Left hindlimb (tissue), 1 donor: ENCODE results near the gene OLFML2A.

ENCODE experiments used
- DNase-seq: peaks from one replicate; pipeline ENCODE4 v3.0.0-alpha.2; 2018

OLFML2A gene

DNA sequence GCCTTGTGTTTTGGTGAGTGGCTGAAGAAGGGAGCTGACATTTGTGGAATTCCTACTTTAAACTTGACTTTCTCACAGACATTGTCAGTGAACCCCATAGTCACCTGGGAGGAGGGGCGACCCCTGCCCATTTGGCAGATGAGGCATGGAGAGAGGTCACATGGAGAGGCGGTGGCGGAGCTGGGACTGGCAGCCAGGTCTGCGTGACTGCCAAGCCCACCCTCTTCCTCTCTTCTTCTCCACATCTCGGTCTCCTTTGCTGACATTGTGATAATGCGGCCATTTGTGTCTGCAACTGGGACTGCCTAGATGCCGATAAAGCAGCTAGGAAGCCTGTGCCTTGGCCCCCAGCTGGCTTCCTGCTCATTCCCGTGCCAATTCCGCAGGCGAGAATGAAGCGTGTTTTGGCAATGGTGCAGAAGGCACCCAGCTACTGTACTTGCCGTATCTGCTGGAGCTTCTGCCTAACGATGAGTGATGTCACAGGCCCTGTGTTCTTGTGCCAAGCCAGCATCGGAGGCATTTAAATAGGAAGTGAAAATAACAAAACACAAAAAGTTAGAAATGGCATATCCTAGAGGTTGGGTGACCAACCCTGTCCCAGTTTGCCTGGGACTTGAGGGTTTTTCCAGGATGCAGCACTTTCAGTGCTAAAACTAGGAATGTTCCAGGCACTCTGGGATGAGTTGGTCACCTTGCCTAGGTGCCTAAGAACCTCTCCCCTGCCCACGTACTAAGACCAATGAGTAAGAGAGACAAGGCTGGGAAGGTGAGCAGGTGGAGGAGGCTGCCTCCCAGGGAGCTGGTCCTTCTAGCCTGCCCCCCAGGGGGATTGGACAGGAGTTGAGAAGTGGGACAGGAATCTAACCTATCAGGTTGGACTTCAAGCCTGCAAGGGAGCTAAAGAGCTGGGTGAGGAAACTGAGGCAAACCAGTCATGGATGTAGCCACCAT, 23.6 kb downstream of the OLFML2A start:
- DNase-seq = no peak

DNA sequence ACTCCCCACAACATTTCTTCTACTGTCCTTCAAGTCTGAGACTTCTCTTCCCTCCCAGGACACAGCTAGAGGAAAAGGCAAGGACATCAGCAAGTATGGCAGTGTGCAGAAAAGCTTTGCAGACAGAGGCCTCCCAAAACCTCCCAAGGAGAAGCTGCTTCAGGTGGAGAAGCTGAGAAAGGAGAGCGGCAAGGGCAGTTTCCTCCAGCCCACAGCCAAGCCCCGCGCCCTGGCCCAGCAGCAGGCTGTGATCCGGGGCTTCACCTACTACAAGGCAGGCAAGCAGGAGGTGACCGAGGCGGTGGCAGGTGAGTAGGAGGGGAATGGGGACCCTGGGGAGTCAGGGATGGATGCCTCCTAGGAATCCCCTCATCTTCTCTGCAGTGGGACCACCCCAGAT, 24.4 kb downstream of the OLFML2A start:
- no peak for DNase-seq

DNA sequence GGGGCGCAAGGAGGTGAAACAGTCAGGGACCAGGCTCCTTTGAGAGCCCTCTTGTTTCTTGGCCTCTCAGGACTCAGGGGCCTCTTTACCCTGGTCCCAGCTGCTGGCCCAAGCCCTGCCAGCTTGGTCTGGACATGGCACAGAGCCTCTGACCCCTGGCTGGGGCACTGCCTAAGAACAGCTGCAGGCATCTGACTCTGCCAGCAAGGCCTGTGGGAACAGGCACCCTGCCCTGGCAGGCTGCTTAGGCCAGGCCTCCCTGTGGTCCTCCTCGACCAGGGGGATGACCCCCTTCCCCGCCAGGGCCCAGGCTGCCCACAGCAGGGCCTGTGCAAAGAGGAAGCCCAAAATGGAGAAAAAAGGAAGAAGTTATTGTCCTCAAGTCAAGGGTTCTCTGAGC, 25.5 kb downstream of the OLFML2A start:
- DNase-seq = no peak

DNA sequence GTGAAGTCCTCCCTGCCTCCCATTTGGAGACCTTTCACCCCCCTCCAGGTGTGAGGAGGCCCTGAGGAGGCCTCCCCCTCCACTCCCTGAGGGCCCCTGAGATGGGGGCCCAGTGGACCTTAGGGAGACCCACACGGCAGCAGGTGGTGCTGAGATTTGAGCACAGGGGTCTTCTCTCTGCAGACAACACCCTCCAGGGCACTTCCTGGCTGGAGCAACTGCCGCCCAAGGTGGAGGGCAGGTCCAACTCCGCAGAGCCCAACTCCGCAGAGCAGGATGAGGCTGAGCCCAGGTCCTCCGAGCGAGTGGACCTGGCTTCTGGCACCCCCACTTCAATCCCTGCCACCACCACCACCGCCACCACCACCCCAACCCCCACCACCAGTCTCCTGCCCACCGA, 27.0 kb downstream of the OLFML2A start:
- DNase-seq = no peak

DNA sequence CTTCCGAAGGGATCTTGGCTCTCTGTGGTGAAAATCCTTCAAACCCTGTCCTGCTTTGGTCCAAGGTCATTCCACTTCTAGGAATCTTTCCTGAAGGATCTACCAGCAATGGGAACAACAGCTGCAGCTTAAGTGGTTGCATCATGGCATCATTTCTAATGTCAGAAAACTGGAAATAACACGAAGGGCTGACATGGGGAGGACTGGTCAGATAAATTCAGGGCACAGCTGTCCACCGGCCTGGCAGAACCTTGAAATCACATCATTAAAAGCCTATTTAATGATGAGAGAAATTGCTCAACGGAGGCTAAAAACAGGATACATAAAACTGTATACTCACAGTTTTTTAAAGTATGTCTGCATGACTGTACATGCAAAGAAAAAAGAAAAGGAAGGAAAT, 28.3 kb downstream of the OLFML2A start:
- no peak for DNase-seq

DNA sequence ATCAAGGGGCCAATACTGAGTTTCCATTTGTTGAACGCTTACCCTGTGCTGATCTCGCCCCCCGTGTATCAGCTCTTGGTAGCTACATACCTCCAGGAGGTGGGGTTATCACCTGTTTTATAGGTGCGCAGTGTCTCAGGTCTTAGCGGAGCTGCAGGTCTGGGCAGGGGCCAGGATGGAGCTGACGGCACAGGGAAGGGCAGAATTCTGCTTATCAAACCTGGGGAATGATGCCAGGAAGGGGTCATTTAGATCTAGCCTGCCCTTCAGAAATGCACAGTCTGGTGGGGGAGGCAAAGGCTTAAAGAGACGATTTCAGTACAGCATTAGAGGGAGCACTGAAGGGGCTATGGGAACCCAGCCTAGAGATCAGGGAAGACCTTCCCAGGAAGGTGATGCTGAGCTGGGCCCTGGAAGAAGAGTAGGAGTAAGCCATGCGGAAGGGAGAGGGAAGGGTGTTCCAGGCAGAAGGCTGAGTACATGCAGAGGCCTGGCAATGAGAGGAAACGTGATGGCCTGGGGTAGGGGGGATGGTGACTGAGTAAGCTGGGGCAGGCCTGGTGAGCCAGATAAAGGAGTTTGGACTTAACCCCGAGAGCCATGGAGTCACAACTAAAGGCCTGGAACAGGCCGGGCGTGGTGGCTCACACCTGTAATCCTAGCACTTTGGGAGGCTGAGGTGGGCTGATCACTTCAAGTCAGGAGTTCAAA, 31.5 kb downstream of the OLFML2A start:
- no peak for DNase-seq

DNA sequence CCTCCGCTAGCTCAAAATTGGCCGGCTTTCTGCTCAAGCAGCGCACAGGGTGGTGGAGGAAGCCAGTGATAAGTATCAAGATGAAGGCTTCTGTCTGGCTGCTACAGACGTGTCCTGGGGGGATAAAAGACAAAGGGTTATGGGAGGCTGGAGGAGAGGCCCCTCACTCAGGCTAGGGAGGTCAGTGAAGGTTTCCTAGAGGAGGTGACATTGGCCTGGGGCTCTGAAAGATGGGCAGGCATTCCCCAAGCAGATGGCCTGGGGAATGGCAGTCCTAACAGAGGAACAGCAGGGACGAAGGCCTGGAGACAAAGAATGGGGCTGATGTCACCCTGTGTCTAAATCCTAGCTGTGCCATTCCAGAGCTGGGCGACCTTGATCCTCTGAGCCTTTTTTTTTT, 32.3 kb downstream of the OLFML2A start:
- DNase-seq = no peak

DNA sequence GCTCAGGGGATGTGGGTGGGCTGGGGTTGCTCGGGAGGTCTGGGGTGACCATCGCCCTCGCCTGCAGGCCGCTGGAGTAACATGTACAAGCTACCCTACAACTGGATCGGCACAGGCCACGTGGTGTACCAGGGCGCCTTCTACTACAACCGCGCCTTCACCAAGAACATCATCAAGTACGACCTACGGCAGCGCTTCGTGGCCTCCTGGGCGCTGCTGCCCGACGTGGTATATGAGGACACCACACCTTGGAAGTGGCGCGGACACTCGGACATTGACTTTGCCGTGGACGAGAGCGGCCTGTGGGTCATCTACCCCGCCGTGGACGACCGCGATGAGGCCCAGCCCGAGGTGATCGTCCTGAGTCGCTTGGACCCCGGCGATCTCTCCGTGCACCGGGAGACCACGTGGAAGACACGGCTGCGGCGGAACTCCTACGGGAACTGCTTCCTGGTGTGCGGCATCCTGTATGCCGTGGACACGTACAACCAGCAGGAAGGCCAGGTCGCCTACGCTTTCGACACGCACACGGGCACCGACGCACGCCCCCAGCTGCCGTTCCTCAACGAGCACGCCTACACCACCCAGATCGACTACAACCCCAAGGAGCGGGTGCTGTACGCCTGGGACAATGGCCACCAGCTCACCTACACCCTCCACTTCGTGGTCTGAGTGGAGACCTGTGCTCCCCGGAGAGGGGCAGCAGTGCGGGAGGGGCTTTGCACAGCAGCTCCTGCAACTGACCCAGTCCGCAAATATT, 33.0 kb downstream of the OLFML2A start:
- no peak for DNase-seq

DNA sequence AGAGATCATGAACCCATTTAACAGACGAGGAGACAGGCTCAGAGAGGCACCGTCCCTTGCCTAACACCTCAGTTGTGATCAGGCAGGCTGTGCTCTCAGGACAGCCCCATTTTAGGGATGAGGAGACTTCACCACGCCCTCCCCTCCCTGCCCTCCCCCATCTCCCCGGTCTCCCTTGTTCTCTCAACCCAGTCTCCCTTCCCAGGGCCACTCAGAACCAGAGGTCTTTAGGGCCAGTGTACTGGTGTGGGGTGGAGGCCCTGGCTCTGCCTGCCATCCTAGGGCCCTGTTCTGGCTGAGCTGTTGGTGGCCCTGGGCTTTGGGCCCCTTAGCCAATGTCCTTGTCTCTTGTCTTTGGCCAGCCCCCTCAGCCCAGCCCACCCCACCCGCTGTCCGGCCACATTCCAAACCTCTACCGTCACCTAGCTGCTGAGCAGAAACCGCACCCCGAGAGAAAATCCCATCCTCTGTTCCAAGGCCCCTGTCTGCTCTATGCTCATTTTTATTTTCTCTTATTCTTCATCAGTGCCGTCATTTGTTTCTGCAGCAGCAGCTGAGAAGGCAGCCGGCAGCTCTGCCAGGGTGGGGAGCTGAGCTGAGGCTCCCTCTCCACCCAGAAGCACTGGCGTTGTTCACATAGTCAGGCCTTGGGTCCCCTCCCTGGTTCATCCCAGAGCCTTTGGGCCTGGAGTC, 33.9 kb downstream of the OLFML2A start:
- peak; percentile 85 for DNase-seq

DNA sequence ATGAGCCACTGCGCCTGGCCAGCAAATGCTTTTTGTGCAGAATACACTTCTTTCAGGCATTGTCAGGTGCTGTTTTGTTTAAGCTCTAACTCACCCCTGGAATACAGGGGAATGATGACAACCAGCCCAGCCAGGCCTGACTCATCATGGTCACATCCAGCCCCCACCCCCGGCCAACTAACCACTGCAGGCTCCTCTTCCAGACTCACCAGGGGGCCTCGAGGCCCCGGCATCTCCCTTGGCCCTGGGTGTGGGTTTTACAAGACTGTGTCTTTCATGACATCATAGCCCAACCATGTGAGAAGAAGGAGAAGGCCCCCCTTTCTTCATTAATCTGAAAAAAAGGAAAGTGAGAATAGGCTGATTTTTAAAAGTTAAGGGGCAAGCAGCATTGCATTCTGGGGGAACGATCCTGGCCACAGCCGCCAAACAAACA, 35.5 kb downstream of the OLFML2A start:
- peak; percentile 89 for DNase-seq

DNA sequence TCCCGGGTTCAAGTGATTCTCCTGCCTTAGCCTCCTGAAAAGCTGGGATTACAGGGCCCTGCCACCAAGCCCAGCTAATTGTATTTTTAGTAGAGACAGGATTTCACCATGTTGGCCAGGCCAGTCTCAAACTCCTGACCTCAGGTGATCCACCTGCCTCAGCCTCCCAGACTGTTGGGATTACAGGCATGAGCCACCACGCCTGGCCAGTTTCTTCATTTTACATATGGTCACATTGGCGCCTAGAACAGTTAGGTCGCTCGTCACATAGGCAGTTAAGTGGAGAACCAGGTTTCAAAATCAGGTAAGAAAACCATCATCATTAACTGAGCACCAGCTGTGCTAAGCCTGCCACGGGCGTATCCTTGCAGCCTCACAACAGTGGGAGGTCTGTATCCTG, 36.1 kb downstream of the OLFML2A start:
- no peak for DNase-seq

DNA sequence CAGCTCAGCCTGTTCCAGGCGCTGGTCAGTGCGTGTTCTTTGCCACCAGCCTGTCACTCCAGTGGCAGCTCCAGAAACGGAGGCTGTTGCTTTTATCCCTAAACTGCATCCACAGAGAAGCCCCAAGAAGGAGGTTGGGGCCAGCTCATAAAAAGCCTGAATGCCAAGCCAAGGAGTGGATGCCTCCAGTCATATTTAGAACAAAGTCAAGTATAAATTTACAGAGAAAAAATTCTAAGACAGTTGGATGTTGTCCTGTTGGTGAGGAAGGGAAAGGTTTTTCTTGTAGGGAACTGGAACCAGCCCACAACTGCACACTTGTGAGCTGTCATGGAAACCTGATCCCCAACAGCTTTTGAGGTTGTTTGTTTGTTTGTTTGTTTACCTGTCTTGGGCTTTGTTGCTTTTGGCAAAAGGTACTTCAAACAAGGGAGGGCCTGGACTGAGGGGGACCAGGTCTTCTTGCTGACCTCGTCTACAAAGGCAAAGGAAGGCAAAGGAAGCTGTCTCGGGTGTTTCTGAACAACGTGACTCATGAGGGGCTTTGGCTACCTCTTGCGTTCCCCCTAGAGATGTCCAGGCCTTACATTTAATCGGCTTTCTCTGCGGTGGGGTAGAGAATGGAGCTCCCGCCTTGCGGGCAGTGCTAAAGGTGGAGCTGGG, 36.7 kb downstream of the OLFML2A start:
- no peak for DNase-seq

DNA sequence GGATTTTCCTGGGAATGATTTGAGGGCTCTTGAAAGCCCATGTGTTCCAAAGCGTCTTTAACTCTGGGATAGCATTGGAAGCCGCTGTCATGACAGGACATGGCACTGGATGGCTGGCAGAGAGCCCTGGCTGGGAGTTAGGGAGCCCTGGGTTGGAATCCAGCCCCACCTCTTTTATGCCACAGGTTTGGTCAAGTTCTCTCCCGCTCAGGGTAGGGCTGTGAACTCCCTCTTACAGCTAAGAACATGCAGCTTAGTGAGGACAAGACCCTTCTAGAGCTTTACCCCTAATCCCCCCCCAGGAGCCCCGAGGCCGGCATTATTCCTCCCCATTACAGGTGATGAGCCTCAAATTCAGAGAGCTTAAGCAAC, 37.2 kb downstream of the OLFML2A start:
- no peak for DNase-seq

DNA sequence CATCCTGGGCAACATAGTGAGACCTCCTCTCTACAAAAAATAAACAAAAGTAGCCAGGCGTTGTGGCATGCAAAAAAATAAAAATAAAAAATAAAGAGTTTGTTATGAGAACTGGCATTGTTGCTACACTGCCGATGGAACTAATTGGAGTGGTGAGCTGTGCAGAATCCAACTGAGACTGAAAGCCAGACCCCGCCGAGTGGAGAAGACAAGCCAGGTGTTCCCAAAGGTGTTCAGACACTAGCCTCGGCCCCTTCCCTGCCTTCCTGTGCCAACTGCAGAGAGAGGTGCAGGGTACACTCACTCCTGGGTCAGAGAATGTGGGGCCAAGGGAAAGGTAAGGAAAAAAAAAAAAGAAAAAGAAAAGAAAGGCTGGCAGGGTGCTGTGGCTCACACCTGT, 38.7 kb downstream of the OLFML2A start:
- DNase-seq = no peak

DNA sequence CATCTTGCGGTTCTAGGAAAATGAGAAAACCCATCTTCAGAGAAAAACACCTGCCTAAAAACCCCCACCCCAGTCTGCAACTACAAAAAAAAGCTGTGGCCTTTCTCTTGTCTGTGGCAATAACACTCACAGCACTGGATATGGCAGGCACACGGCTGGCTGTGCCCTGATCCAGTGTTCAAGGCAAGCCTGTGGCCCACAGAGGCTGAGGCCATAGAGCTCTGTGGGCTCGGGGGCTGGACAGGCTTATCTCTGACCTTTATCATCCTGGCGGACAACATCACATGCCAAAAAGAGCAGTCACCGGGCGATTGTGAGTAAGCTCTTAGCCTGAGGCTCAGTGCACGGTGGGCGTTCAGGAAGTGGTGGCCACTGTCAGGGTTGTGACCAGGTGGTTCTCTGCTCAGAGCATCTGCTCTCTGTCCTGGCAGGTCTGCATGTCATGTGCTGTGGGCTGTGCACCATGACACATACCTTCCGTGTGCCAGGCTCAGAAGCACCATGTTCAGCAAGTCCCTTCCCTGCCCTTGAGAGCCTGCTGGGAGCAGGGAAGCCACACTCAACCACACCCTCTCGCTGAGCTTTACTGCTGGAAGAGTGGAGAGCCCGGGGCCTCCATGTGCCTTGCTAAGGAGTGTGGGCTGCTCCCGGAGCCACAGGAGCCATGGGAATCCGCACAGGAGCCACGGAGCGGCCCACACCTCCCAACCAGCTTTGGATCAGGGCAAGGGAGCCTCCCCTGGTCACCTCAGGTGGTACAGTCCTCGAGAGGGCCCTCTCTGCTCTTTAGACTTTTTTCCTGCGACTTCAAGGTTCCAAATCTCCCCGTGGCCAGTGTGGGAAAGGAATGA, 41.7 kb downstream of the OLFML2A start:
- DNase-seq = no peak

DNA sequence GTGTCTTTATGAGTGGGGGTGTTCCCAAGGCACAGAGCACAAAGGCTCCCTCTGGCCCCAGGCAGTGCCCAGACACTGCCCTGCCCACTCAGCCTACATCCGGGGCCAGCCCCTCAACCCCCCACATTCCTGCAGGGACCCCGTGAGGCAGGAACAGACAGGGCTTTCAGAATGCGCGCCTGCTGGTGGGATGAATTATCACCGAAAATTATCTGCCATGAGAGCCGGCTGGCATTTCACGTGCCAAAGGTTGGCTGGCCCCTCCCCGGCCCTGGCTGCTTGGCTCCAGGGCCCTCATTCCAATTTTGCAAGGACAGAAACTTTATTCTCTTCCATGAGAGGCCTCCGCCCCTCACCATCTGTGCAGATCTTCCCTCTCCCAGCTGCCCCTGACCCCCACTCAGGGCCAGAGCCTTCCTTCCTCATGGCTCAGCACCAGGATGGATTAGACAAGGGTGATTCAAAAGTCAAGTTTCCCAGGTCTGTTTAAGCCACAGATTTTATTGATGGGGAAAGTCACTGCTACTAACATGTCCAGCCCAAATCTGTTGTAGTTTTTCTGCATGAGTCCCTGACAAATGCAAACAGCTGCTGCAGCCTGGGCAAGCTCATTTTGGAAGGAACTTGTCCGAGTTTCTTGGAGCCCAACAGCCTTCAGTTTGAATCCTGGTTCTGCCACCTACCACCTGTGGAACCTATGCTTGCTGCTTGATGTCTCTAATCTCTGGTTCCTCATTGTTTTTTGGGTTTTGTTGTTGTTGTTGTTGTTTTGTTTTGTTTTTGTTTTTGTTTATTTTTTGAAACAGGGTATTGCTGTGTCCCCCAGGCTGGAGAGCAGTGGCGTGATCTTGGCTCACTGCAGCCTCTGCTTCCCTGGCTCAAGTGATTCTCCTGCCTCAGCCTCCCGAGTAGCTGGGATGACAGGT, 44.0 kb downstream of the OLFML2A start:
- peak; percentile 79 for DNase-seq

DNA sequence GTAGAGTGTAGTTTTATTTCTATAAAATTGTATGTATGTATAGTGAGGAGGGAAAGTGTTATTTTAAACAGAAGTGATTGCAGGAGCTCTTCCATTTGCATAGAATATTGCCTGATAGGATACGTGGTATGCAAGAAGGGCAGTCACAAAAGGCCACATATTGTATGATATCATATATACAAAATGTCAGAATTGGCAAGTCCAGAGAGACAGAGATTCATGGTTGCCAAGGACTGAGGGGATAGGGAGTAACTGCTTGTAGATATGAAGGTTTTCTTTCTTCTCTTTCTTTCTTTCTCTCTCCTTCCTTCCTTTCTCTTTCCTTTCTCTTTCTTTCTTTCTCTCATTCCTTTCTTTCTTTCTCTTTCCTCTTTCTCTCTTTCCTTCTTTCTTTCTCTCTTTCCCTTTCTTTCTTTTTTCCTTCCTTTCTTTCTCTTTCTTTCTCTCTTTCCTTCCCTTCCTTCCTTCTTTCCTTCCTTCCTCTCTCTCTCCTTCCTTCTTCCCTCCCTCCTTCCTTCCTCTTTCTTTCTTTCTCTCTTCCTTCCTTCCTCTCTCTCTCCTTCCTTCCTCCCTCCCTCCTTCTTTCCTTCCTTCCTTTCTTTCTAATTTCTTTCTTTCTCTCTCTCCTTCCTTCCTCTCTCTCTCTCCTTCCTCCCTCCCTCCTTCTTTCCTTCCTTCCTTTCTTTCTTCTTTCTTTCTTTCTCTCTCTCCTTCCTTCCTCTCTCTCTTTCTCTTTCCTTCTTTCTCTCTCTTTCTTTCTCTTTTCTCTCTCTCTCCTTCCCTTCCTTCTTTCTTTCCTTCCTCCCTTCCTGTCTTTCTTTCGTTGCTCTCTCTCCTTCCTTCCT, 51.8 kb downstream of the OLFML2A start:
- DNase-seq = no peak

DNA sequence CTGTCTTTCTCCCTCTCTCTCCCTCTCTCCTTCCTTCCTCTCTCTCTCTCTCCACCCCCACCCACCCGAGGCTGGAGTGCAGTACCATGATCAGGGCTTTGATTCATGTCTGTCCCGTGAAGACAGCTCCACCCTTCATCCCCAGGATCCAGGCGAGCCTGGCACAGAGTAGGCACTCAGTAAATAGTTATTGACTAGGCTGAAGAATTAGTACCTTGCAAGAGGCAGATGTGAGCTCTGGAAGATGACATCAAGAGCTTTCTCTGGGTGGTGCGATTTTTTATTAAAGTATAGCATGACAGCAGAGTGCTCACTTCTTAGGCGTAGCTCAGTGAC, 52.4 kb downstream of the OLFML2A start:
- DNase-seq = no peak

DNA sequence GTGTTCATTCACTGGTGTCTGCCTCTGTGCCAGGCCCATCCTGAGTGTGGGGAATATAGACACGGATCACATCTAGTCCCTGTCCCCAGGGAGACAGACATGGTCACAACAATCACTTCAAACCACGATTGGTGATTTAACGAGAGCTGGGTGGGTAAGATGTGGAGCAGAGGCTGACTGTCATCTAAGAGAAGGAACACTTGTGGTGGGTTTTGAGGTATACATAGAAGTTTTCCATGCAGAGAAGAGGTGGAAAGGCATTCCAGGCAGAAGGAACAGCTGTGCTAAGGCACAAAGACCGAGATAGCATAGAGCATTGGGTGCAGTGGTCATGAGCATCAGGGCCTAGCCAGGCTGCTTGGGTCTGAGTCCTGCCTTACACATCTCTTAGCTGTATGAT, 53.7 kb downstream of the OLFML2A start:
- no peak for DNase-seq
